Body of pancreas (tissue), 4 donors: Measurements from ENCODE around the gene ANKRD22. TPM values are rescaled to one million over a fixed set of nuclear protein-coding genes. Genes with fewer than 3 reads are reported as not detected.

Experiments used
- ATAC-seq: fragments of 150-250 bp; one replicate; pipeline ENCODE4 v1.9.1; 2016
- DNase-seq, 4 donors: peaks; one replicate each; pipeline ENCODE4 v3.0.0-alpha.2; 2019
- H3K27ac ChIP-seq, 4 donors: fragments of 200-600 bp; sonication (generic); 1 replicate in 3 of 4; 2 replicates in 1 of 4; pipeline versions ENCODE4 v1.5.1 to v1.6.1; 2016 to 2019; ENCODE audit warnings: mild to moderate bottlenecking in 1 of 4, mixed read lengths in 1 of 4, moderate library complexity in 1 of 4
- H3K27me3 ChIP-seq, 2 donors: fragments of 200-600 bp; sonication (generic); one replicate each; pipeline ENCODE4 v1.6.0; 2016; ENCODE audit warnings: mild to moderate bottlenecking in 1 of 2
- H3K36me3 ChIP-seq, 2 donors: fragments of 200-600 bp; sonication (generic); replicated peaks in 1 of 2; 2 replicates each; pipeline ENCODE4 v1.5.1; 2016; ENCODE audit warnings: low read depth in 2 of 2; ENCODE audit not compliant: insufficient read depth in 1 of 2
- H3K4me1 ChIP-seq: fragments of 200-600 bp; sonication (generic); one replicate; pipeline ENCODE4 v1.6.0; 2016
- H3K4me3 ChIP-seq, 2 donors: fragments of 200-600 bp; sonication (generic); 1 replicate in 1 of 2; 2 replicates in 1 of 2; pipeline ENCODE4 v1.5.1; 2016 to 2019
- H3K9me3 ChIP-seq, 3 donors: fragments of 200-600 bp; sonication (generic); 1 replicate in 2 of 3; 2 replicates in 1 of 3; pipeline ENCODE4 v1.5.1; 2016
- CTCF ChIP-seq, 7 experiments: fragments of 450-650 bp in 4 of 7; fragments of 200-600 bp in 3 of 7; sonication (generic) in 3 of 7; IDR thresholded peaks; one replicate each; pipeline ENCODE4 v1.5.1; 2016 to 2019; ENCODE audit warnings: antibody characterized with exemption in 7 of 7
- POLR2A ChIP-seq, 3 donors: fragments of 450-650 bp; IDR thresholded peaks; one replicate each; pipeline ENCODE4 v1.6.1; 2016; ENCODE audit warnings: antibody characterized with exemption in 3 of 3, mild to moderate bottlenecking in 2 of 3
- WGBS, 2 donors: methylation state at CpG; one replicate each; pipeline ENCODE4 v1.1.5; 2017; 5-methylcytosine and 5-hydroxymethylcytosine counted together
- intact Hi-C: fragments of 100-400 bp; cut with DNase I; formaldehyde crosslinking; loops from one replicate; pipeline ENCODE4 v1.15.1; 2023
- total RNA-seq, 2 donors: library from RNA; depleted of rRNA; stranded (reverse); fragments of >200 nt; gene quantifications; one replicate each; pipeline ENCODE4 v1.1.0, GENCODE V29; 2016

Gene ANKRD22
- total RNA-seq, 2 donors from 2014 or later: 5.9 to 13.5 TPM

GRCh38 chr10:88858491-88858890 lies 6.8 kb upstream of the ANKRD22 start:
- DNase-seq: no peak
- TF ChIP-seq CTCF (IDR thresholded peaks at IDR 0.05): no peak
- TF ChIP-seq POLR2A (IDR thresholded peaks at IDR 0.05): no peak
- Histone ChIP-seq H3K27ac (no peak overlapping the region), H3K9me3 (no peaks in the 10 kb centered on the region), H3K4me3 (no peak overlapping the region), H3K4me1 (peaks cover 6% of the 10 kb centered on the region), H3K27me3 (no peaks in the 10 kb centered on the region), H3K36me3 (no peaks in the 10 kb centered on the region)
- intact Hi-C loops: no loop called here
- WGBS, 2 donors: 51 to 53% methylated on average over 2 of the region's 2 CpGs
- ATAC-seq: no peak

- H3K9me3 ChIP-seq: no peaks in the 10 kb centered on the region
- TF ChIP-seq CTCF (IDR thresholded peaks at IDR 0.05) (no peak), POLR2A (IDR thresholded peaks at IDR 0.05) (no peak)
- no peaks in the 10 kb centered on the region for H3K27me3 ChIP-seq
- ATAC-seq: no peak
- H3K36me3 ChIP-seq: no peaks in the 10 kb centered on the region
- no peak for DNase-seq
- H3K4me3 ChIP-seq: no peak overlapping the region
- no peak overlapping the region for H3K27ac ChIP-seq
- intact Hi-C loops: no loop called here
- peaks cover 12% of the 10 kb centered on the region for H3K4me1 ChIP-seq
These were observed 6.2 kb upstream of the ANKRD22 start for GRCh38 chr10:88857831-88858230.

GRCh38 chr10:88854684-88855083 lies 3.0 kb upstream of the ANKRD22 start:
- 27 to 37% methylated on average over 3 of the region's 3 CpGs for WGBS, 2 donors
- Histone ChIP-seq H3K4me1 (peaks cover 26% of the 10 kb centered on the region), H3K4me3 (no peak overlapping the region), H3K27me3 (no peaks in the 10 kb centered on the region), H3K27ac (no peak overlapping the region), H3K36me3 (no peaks in the 10 kb centered on the region), H3K9me3 (no peaks in the 10 kb centered on the region)
- DNase-seq (no peak), ATAC-seq (no peak)
- TF ChIP-seq POLR2A (IDR thresholded peaks at IDR 0.05): no peak
- TF ChIP-seq CTCF (IDR thresholded peaks at IDR 0.05): no peak
- intact Hi-C loops: no loop called here

GRCh38 chr10:88853155-88853881 lies 1.7 kb upstream of the ANKRD22 start:
- intact Hi-C loops: no loop called here
- ATAC-seq: no peak
- H3K4me1 ChIP-seq: peaks cover 26% of the 10 kb centered on the region
- no peak for DNase-seq
- no peaks in the 10 kb centered on the region for H3K36me3 ChIP-seq
- H3K4me3 ChIP-seq: no peak overlapping the region
- WGBS, 2 donors: 68 to 73% methylated on average over 4 of the region's 4 CpGs
- TF ChIP-seq CTCF (IDR thresholded peaks at IDR 0.05): no peak
- TF ChIP-seq POLR2A (IDR thresholded peaks at IDR 0.05): no peak
- no peaks in the 10 kb centered on the region for H3K9me3 ChIP-seq
- H3K27me3 ChIP-seq: no peaks in the 10 kb centered on the region
- H3K27ac ChIP-seq: no peak overlapping the region

- H3K27ac ChIP-seq: peak overlapping the region in 2 of 4 donors; percentile 67 to 78
- ATAC-seq: peak; percentile 31
These were observed 683 bp upstream of the ANKRD22 start for GRCh38 chr10:88852327-88852726.

More at GRCh38 chr10:88852327-88852726, 683 bp upstream of the ANKRD22 start:
- no peak overlapping the region for H3K4me3 ChIP-seq
- no peaks in the 10 kb centered on the region for H3K27me3 ChIP-seq
- intact Hi-C loops: no loop called here
- no peaks in the 10 kb centered on the region for H3K36me3 ChIP-seq
- TF ChIP-seq CTCF (IDR thresholded peaks at IDR 0.05) (peak in 1 of 7 experiments; percentile 4), POLR2A (IDR thresholded peaks at IDR 0.05) (no peak)
- 40 to 46% methylated on average over 4 of the region's 4 CpGs for WGBS, 2 donors
- H3K4me1 ChIP-seq: peaks cover 26% of the 10 kb centered on the region
- DNase-seq: peak in 2 of 4 donors; percentile 16 to 38
- no peaks in the 10 kb centered on the region for H3K9me3 ChIP-seq
